Caki2 (cell line): ENCODE measurements around the gene ADI1. TPM values are rescaled to one million over a fixed set of nuclear protein-coding genes. Genes with fewer than 3 reads are reported as not detected.

ENCODE experiments used
- DNase-seq: peaks from one replicate; pipeline ENCODE4 v3.0.0-alpha.2; 2015; ENCODE audit warnings: low read depth
- in situ Hi-C: cut with HindIII; loops from 2 replicates; pipeline ENCODE4 v1.10.0; 2016; ENCODE audit warnings: low sequenced_read_pairs, low pct_unique_long_range_greater_than_20kb, mixed read lengths
- total RNA-seq: library from RNA; depleted of rRNA; stranded (reverse); fragments of >200 nt; shearing (Covaris generic); gene quantifications from 2 replicates; pipeline ENCODE4 v1.2.3, GENCODE V29; 2014; ENCODE audit warnings: low replicate concordance

The ADI1 gene
- total RNA-seq, 1 experiment from 2014 or later = 54.8 TPM

GRCh38 chr2:3470856-3471737 lies 48.2 kb downstream of the ADI1 start:
- in situ Hi-C loops = no loop called here
- DNase-seq = no peak

DNA sequence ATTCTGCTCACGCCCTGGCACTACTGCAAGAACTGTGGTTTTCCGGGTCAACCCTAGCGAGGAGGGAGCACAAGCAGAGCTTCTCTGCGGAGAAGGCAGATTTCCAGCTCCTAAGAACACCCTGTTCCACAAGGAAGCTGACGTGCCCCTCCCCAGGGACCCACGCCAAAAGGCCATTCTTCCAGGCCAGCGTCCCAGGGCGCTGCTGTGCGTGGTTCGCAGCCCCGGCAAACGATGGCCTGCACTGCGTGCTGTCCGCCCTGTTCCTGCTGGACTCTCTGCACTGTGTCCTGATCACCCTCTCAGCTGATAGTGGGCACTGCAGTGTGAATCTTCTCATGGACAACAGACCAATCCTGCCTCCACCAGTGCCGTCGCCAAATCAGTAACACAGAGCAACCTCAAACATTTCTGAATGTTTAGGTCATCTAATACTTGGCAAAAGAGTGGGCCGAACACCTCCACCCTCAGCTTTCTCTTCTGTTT lies 49.1 kb downstream of the ADI1 start:
- no peak for DNase-seq
- in situ Hi-C loops = no loop called here

- no peak for DNase-seq
- in situ Hi-C loops = no loop called here
Measured at GRCh38 chr2:3469486-3469885, 49.8 kb downstream of the ADI1 start.

- in situ Hi-C loops = no loop called here
- no peak for DNase-seq
Measured at GRCh38 chr2:3468296-3468988, 50.9 kb downstream of the ADI1 start.

DNA sequence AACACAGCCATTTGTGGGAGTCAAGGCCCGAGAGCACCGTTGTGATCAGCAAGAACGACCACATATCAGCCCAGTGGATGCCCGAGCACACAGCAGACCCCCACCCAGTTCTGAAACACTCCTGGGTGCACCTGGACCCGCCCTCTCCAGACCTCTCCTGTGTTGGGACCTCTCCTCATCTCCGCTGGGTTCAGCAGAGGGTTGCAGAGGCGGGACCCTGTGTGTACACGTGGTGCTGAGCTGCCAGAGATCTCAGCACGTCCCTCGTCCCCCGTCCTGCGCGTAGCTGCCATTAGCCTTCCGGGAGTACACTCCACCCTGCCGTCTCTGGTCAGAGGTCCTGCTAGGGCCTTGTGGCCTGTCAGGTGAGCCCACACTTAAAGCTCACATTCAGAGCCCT lies 51.7 kb downstream of the ADI1 start:
- in situ Hi-C loops = no loop called here
- DNase-seq = no peak

DNA sequence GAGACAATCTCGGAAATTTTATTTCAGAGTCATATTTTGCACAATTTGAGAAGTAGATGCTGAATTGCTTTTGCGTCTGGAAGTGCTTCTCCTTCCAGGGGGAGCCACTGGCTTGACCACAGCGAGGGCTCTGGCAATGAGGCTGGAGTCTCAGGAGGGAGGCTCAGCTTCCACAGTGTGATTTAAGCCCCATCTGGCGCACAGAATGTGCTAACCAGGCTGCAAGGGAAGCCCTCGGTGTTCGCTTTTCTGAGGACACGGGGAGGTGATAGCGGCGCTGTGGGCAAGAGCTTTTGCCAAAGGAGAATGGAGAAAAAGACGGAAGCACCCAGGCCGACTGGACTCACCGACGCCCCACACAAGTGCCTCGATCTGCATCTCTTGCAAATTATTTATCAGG lies 52.4 kb downstream of the ADI1 start:
- in situ Hi-C loops = no loop called here
- no peak for DNase-seq

DNA sequence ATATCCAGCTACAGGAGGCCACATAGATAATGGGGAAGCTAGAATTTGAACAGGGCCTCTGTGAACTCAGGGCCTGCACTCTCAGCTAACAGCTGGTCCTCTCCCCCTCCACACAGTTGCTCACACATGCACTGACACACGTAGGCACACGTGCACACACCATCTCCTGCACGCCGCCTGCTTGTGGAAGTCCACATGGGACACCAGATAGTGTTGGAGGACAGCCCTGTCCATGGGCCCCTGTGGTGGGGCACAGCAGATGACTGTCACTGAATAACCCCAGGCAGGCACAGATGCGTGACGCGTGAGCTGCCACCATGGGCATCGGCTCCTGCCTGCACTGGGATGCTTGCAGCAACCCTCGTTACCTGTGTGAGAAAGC lies 52.9 kb downstream of the ADI1 start:
- no peak for DNase-seq
- in situ Hi-C loops = no loop called here

GRCh38 chr2:3465844-3466481 lies 53.4 kb downstream of the ADI1 start:
- in situ Hi-C loops = no loop called here
- peak; percentile 12 for DNase-seq

- in situ Hi-C loops = no loop called here
- no peak for DNase-seq
Measured at GRCh38 chr2:3465328-3465727, 54.0 kb downstream of the ADI1 start.

DNA sequence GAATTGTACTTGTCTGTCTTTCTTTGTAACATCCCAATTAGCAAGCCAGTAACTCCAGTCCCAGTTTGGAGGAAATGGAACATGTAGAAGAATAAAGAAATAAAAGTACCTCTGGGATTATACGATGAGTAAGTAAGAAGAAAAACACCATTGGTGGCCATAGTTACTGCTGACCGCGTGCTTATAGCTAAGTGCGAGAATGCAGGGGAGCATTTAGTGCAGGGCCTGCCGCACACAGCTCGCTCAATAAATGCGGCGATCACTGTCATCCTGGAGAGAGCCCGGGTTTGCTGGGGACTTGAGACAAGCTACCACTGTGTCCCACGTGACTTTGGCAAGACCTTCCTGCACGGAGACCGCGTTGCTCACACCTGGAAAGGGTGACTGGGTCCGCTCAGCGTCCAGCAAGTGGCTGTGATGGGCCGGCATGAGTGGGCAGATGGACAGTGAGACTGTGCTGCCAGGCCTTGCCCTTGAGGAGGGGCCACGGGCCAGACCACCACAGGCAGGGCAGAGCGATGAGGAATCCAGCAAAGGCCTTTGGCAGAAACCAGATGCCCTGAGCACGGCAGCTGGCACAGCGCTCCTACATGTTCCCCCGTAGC lies 54.8 kb downstream of the ADI1 start:
- in situ Hi-C loops = no loop called here
- no peak for DNase-seq

DNA sequence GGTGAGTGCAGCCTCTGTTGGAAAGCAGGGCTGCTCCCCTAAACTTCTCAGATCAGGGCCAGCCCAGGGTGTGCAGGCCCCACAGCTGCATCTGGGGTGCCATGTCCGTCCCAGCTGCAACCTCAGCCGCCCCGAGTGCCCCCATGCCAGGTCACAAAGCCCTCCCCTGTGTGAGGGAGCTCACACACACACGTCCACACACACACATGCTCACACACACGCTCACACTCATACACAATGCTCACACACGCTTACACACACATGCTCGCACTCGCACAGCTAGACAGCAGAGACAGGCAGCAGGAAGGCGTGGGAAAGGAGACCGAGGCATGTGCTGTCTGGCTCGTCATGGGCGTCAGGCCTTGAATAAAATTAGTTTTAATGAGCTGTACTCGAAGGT lies 55.4 kb downstream of the ADI1 start:
- DNase-seq = no peak
- in situ Hi-C loops = no loop called here

DNA sequence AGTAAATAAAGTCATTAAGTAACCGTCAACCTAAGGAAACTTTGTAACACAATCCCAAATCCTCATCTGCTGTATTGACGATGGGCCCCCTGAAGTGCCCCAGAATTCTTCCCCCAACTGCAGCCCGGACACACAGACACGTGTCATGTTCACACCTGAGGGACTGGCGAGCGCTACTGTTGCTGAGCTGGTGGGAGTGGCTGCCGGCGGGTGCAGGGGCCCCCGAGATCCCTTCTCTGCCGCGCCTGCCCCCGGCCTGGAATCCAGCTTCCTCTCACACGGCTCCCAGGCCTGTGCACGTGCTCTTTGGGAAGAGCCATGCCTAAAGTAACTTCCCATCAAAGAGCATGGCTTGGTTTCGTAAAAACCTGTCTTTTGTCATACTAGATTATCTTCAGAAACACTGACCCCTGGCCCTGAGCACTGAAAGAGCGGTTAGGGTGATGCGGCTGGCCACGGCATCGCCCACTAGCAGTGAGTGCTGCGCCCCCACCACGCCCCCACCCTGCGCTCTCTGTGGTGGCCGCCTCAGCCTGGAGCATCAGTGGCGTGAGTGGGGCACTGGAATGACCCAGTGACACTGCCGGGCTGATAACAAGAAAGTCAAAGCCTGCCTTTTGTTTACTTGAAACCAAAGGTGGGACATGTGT lies 56.0 kb downstream of the ADI1 start:
- no peak for DNase-seq
- in situ Hi-C loops = no loop called here

GRCh38 chr2:3462493-3463104 lies 56.7 kb downstream of the ADI1 start:
- DNase-seq = no peak
- in situ Hi-C loops = no loop called here

DNA sequence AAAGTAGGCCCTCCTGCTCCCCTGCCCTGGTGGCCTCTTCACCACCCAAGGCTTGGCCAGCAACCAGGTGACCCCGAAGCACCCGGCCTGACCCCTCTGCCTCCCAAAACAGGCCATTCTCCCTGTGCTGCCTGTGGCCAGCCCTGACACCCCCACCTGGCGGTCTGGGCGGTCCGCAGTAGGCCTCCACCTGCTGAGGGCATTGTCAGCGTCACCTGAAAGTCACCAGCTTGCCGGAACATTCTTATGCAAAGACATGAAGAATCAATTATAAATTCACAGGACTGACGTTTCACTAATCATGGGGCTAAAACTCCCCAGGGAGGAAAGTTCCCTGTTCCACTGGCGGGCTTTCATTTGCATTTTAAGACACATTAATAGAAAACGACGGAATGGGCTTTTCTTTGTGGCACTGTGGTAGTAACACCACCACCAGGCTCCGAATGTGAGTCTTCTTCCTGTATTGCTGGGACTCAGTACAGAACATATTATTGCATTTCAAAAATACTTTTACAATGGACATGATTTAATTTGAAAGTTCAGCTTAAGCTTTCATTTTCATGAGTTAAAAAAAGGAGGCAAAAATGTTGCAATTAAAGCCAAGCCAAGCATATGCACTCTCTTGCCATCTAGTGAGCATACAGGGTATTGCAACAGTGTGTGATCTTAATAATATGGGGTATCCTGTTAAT lies 57.4 kb downstream of the ADI1 start:
- in situ Hi-C loops = no loop called here
- peak; percentile 34 for DNase-seq

- in situ Hi-C loops = no loop called here
- no peak for DNase-seq
Measured at GRCh38 chr2:3460831-3461800, 58.2 kb downstream of the ADI1 start.

- in situ Hi-C loops = no loop called here
- DNase-seq = no peak
Measured at GRCh38 chr2:3460156-3460555, 59.2 kb downstream of the ADI1 start.
